GM12874 (cell line): ENCODE results near the gene STUM.

Experiments used
- CTCF ChIP-seq: IDR thresholded peaks from 2 replicates; pipeline ENCODE4 v1.5.1; 2011; ENCODE audit warnings: low read depth, mild to moderate bottlenecking, control low read depth, low read length, moderate library complexity; ENCODE audit not compliant: insufficient read depth

Gene STUM, protein sequence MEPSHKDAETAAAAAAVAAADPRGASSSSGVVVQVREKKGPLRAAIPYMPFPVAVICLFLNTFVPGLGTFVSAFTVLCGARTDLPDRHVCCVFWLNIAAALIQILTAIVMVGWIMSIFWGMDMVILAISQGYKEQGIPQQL

DNA sequence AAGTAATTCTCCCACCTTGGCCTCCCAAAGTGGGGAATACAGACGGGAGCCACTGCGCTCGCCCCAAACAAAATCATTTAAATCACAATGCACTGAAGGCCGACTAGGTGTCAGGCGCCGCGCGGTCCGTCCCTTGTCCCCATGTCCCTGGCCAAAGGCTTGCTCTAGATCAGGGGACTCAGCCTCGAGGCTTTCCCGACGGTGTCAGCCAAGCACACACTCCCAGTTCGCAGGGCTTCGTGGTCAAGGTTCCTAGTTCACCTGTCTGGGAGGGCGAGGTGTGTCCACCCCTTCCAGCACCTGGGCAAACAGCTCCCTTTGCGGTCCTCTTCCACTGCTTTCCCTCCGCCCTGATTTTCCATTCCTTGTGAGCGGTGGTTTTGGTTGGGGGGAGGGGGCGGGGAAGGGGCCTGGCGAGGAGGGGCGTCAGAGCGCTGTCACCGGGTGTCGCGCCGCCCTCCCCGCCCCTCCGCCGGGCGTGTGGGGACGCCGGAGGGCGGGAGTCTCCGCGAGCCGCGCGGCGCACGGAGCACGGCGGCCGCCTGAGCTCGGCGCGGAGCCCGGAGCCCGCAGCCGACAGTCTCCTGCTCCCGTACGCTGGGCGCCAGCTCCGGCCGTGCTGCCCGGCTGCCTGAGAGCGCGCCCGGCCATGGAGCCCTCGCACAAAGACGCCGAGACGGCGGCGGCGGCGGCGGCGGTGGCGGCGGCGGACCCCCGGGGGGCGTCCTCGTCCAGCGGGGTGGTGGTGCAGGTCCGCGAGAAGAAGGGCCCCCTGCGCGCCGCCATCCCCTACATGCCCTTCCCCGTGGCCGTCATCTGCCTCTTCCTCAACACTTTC lies at the start of gene STUM:
TSS of gene STUM (plus strand) at position 509 of the 838 bp plus-strand sequence. CDS start at position 650, 141 bp downstream.
- TF ChIP-seq CTCF, result no peak

GRCh38 chr1:226506021-226506420 lies 42.5 kb upstream of the STUM start:
- no peak for TF ChIP-seq CTCF

DNA sequence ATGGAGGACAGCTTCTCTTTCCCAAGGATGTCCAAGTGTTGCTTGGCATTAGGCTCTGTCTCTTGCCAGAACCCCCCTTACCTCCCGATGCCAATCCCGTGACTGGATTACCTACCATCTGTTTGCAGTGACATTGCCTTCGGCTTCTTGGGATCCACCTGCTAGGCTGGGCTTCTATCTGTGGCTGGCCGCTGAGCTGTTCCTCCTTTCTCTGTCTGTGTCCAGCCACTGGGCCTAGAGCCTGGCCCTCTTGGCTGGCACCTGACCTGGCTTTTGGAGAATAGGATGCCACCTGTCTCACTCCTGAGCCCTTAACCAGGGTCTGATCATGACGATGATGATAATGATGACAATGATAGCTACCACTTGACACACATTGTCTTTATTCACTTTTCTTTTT lies 41.6 kb upstream of the STUM start:
- no peak for TF ChIP-seq CTCF

DNA sequence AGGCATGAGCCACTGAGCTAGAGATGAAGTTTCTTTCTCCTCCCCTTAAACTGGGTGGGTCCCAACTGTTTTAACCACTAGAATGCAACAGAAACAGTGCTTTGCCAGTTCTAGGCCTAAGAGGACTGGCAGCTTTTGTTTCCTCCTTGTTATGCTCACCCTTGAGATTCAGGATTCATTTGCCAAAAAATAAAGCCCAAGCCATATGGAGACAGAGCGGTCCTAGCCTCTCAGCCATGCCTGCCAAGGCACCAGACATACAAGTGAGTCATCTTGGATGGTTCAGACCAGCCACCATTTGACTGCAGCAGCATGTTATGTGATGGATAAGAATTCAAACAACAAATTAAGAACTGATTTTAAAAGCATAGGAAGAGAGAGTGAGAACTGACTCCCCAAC lies 38.1 kb upstream of the STUM start:
- TF ChIP-seq CTCF, result no peak

DNA sequence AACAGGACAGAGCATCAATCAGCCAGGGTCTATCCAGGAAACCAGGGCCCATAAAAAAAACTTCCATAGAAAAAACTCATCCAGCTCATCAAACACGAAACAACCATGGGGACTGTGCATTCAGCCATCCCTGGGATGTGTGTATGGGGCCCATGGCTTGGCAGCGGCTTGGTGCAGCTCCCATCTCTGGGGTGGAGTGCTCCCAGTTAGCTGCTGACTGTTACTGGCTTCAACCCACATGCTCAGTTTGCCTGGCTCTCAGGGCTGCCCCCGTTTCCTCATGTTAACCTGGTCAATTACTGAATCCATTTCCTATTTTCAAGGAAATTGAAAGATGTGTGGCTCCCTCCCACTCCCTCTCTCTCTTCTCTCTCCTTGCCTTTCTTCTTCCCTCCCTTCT lies 37.3 kb upstream of the STUM start:
- no peak for TF ChIP-seq CTCF

- no peak for TF ChIP-seq CTCF
Observed at GRCh38 chr1:226512076-226512728, 36.4 kb upstream of the STUM start.

DNA sequence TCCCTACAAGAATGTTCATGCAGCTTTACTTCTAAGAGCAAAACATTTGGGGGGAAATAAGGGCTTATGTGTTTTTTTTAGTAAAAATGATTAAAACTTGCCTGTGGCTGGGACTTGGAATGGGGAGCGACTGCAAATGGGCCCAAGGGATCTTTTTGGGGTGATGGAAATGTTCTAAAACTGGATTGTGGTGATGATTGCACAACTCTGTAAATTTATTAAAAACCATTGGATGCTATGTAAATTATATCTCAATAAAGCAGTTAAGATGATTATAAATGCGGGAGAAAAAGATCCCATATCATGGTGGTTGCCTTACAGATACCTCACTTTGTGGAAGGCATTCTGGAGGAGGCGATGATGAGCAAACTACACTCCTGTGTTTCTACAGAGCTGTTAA lies 30.2 kb upstream of the STUM start:
- no peak for TF ChIP-seq CTCF
